Spleen (tissue), 11 donors: Measurements from ENCODE around the gene ADH5. TPM values are rescaled to one million over a fixed set of nuclear protein-coding genes. Genes with fewer than 3 reads are reported as not detected.

ENCODE experiments used
- DNase-seq: peaks from one replicate; pipeline ENCODE4 v3.0.0-alpha.2; 2020
- H3K27ac ChIP-seq, 8 donors: fragments of 200-600 bp; sonication (generic) in 7 of 8; 1 replicate in 4 of 8; 2 replicates in 4 of 8; pipeline versions ENCODE4 v1.5.0 to v1.8.0; 2016 to 2021; ENCODE audit warnings: inconsistent platforms in 4 of 8, mild to moderate bottlenecking in 4 of 8, moderate library complexity in 1 of 8
- H3K27me3 ChIP-seq, 7 donors: fragments of 200-600 bp; sonication (generic) in 6 of 7; replicated peaks in 1 of 7; 1 replicate in 4 of 7; 2 replicates in 3 of 7; pipeline versions ENCODE4 v1.5.0 to v1.8.0; 2016 to 2021; ENCODE audit warnings: inconsistent platforms in 3 of 7, mild to moderate bottlenecking in 1 of 7
- H3K36me3 ChIP-seq, 6 donors: fragments of 200-600 bp; sonication (generic) in 5 of 6; 1 replicate in 4 of 6; 2 replicates in 2 of 6; pipeline versions ENCODE4 v1.5.0 to v1.8.0; 2016 to 2021; ENCODE audit warnings: inconsistent platforms in 2 of 6
- H3K4me1 ChIP-seq, 6 donors: fragments of 200-600 bp; sonication (generic) in 5 of 6; 1 replicate in 3 of 6; 2 replicates in 3 of 6; pipeline versions ENCODE4 v1.5.0 to v1.8.0; 2016 to 2021; ENCODE audit warnings: inconsistent platforms in 3 of 6
- H3K4me3 ChIP-seq, 8 donors: fragments of 200-600 bp; sonication (generic) in 7 of 8; 1 replicate in 4 of 8; 2 replicates in 4 of 8; pipeline versions ENCODE4 v1.5.0 to v1.8.0; 2016 to 2021; ENCODE audit warnings: inconsistent platforms in 4 of 8, mild to moderate bottlenecking in 4 of 8, moderate library complexity in 2 of 8
- H3K9me3 ChIP-seq, 8 donors: fragments of 200-600 bp; sonication (generic) in 7 of 8; 1 replicate in 4 of 8; 2 replicates in 4 of 8; pipeline versions ENCODE4 v1.5.0 to v1.8.0; 2016 to 2021; ENCODE audit warnings: inconsistent platforms in 4 of 8
- CTCF ChIP-seq, 11 experiments: fragments of 200-600 bp in 7 of 11; fragments of 450-650 bp in 4 of 11; sonication (generic) in 4 of 11; IDR thresholded peaks in 8 of 11; conservative IDR thresholded peaks in 3 of 11; 1 replicate in 7 of 11; 2 replicates in 4 of 11; pipeline versions ENCODE4 v1.4.0 to v1.8.0; 2016 to 2021; ENCODE audit warnings: antibody characterized with exemption in 11 of 11, inconsistent platforms in 4 of 11, mild to moderate bottlenecking in 1 of 11
- POLR2A ChIP-seq, 3 donors: fragments of 450-650 bp; IDR thresholded peaks; one replicate each; pipeline ENCODE4 v1.5.1; 2017; ENCODE audit warnings: antibody characterized with exemption in 3 of 3, mild to moderate bottlenecking in 1 of 3
- POLR2AphosphoS5 ChIP-seq, 3 donors: sonication (generic); formaldehyde crosslinking; IDR thresholded peaks; one replicate each; pipeline ENCODE4 v1.5.1; 2017; ENCODE audit warnings: antibody characterized with exemption in 3 of 3
- WGBS, 5 donors: extraction: QIAGEN DNeasy Blood & Tissue Kit in 3 of 5; methylation state at CpG; one replicate each; pipeline versions ENCODE4 v1.1.5 to v1.1.7; 2013 to 2018; 5-methylcytosine and 5-hydroxymethylcytosine counted together
- intact Hi-C: fragments of 100-400 bp; cut with DNase I; formaldehyde crosslinking; loops from one replicate; pipeline ENCODE4 v1.15.0; 2023; ENCODE audit warnings: low total_unique reads
- polyA plus RNA-seq, 3 donors: library from polyadenylated mRNA; stranded (reverse); fragments of 200-250 nt; gene quantifications; one replicate each; pipeline ENCODE4 v1.2.1, GENCODE V29; 2013
- total RNA-seq, 7 donors: library from RNA; depleted of rRNA in 3 of 7; stranded (reverse); fragments of >200 nt in 3 of 7; fragmentation: NEBNext Ultra II Directional in 4 of 7; extraction: Animal tissue kit (Norgen Biotek cat#: 25700) in 4 of 7; gene quantifications; one replicate each; pipeline versions ENCODE4 v1.1.0 to v1.2.1, GENCODE V29; 2016 to 2021
- donor health status: healthy with polysubstance abuse.
- donor health status: DM: no; HTN: no; CAD: no; lungs with moderate emphysema.
- donor health status: DM: no; HTN: no; CAD: no.
- donor health status: Bipolar disorder and iron deficiency.
- donor health status: healthy.
- donor health status: DM: no; HTN: no; CAD: no.
- donor health status: DM: yes; HTN: yes; CAD: no.

The ADH5 gene
- total and polyA plus RNA-seq, 10 donors = 54.2 to 93.1 (median 74.4) TPM

DNA sequence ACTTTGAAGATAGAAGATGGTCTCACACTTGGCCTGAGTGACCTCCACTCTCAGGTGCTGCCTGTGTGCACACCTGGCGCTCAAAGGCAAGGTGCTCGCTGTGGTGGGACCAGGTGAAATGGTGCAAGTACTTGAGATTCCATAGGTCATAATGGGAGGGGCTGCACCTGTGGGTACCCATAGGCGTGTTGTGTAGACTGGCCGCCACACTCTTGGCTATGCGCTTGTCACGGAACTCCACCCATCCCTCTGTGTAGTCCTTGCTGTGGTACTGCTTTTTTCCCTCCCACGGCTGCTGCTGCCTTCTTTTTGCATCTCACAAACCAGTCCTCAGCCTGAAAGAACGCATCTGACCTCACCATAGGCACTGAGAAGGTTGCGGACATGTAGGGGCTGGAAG, 66.0 kb downstream of the ADH5 start:
- H3K27ac ChIP-seq = no peak overlapping the region
- intact Hi-C loops = no loop called here
- WGBS, 5 donors = 94 to 100% (median 98%) methylated on average over 9 of the region's 9 CpGs

GRCh38 chr4:99021386-99021785, 67.2 kb downstream of the ADH5 start:
- no peaks in the 10 kb centered on the region for H3K27me3 ChIP-seq
- peaks cover 0 to 17% (median 0%) of the 10 kb centered on the region in 6 donors for H3K4me1 ChIP-seq
- H3K27ac ChIP-seq = no peak overlapping the region
- intact Hi-C loops = no loop called here
- peaks cover 0 to 22% (median 2%) of the 10 kb centered on the region in 6 donors for H3K36me3 ChIP-seq
- TF ChIP-seq POLR2AphosphoS5 (IDR thresholded peaks at IDR 0.05) (no peak), POLR2A (IDR thresholded peaks at IDR 0.05) (no peak), CTCF (IDR thresholded peaks at IDR 0.05 in 8 of 11, conservative IDR thresholded peaks at IDR 0.05 in 3 of 11) (no peak)
- H3K4me3 ChIP-seq = no peak overlapping the region
- WGBS, 5 donors = 93 to 99% (median 97%) methylated on average over 5 of the region's 5 CpGs
- DNase-seq = no peak
- peaks cover 0 to 25% (median 20%) of the 10 kb centered on the region in 8 donors for H3K9me3 ChIP-seq

More for the DNA sequence above, 66.0 kb downstream of the ADH5 start:
- Histone ChIP-seq H3K27me3 (no peaks in the 10 kb centered on the region), H3K9me3 (peaks cover 0 to 25% (median 20%) of the 10 kb centered on the region in 8 donors), H3K4me1 (peaks cover 0 to 18% (median 0%) of the 10 kb centered on the region in 6 donors), H3K36me3 (peaks cover 0 to 22% (median 2%) of the 10 kb centered on the region in 6 donors), H3K4me3 (no peak overlapping the region)
- DNase-seq = no peak
- no peak for TF ChIP-seq POLR2A (IDR thresholded peaks at IDR 0.05)
- TF ChIP-seq CTCF (IDR thresholded peaks at IDR 0.05 in 8 of 11, conservative IDR thresholded peaks at IDR 0.05 in 3 of 11) = no peak
- no peak for TF ChIP-seq POLR2AphosphoS5 (IDR thresholded peaks at IDR 0.05)

Other genes starting within 250 kb of the ADH5 start
- gene EIF4E, start 159.7 kb downstream of the ADH5 start, total RNA-seq = 10 to 100 TPM; 59.5 to 86.5 (median 69.4) TPM
- gene EIF4E, start 159.7 kb downstream of the ADH5 start, polyA plus RNA-seq = 10 to 100 TPM; 14.4 to 40.1 (median 22.3) TPM
- gene METAP1, start 93.1 kb downstream of the ADH5 start, total RNA-seq = 10 to 100 TPM; 27.9 to 34.7 (median 31.7) TPM
- 10 to 100 TPM; 22.0 to 22.6 (median 22.4) TPM for gene METAP1, start 93.1 kb downstream of the ADH5 start, polyA plus RNA-seq
- gene ADH4, start 55.5 kb upstream of the ADH5 start, total RNA-seq = under 1 TPM in 4 of 7 donors, not detected in 3; 0.30 to 0.41 (median 0.35) TPM
- under 1 TPM; 0.11 to 0.61 (median 0.26) TPM for gene ADH4, start 55.5 kb upstream of the ADH5 start, polyA plus RNA-seq
- not detected for gene ADH6, start 130.5 kb upstream of the ADH5 start, total RNA-seq
- under 1 TPM in 2 of 3 donors, not detected in 1; 0.02 to 0.03 TPM for gene ADH6, start 130.5 kb upstream of the ADH5 start, polyA plus RNA-seq
- 1 to 10 TPM in 1 of 7 donors, under 1 TPM in 1, not detected in 5; 0.25 to 1.2 TPM for gene ADH1A, start 202.2 kb upstream of the ADH5 start, total RNA-seq
- gene ADH1A, start 202.2 kb upstream of the ADH5 start, polyA plus RNA-seq = not detected
- gene ADH1B, start 232.6 kb upstream of the ADH5 start, total RNA-seq = 100 to 1,000 TPM in 3 of 7 donors, 10 to 100 TPM in 4; 41.4 to 330 (median 97.3) TPM
- 10 to 100 TPM; 39.3 to 65.1 (median 57.5) TPM for gene ADH1B, start 232.6 kb upstream of the ADH5 start, polyA plus RNA-seq